ENCODE measurements around the gene WWOX.

Gene WWOX

DNA sequence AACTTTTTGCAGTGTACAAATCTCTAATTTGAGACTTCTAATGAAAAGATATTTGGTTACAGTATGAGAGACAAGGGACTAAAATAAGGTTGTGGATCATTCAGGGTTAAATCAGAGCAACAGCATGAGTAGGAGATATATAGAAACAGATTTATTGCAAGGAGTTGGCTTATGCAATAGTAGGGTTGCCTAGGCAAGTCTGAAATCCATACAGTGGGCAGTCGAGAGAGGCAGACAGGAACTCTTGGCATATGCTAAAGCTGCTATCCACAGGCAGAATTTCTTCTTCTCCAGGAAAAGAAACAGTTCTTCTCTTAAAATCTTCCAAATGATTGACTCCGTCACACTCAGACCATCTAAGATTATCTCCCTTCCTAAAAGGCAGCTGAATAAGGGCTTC lies 1000.3 kb downstream of the WWOX start:
- DNase-seq (ENCODE audit: low read depth): no peak
- no peak for TF ChIP-seq CTCF (IDR thresholded peaks at IDR 0.05; ENCODE audit: control insufficient read depth, extremely low read depth, insufficient read depth)
- no peak overlapping the region for H3K4me3 ChIP-seq (ENCODE audit: low read depth, low read length)

- TF ChIP-seq CTCF (IDR thresholded peaks at IDR 0.05; ENCODE audit: control insufficient read depth, extremely low read depth, insufficient read depth): no peak
- no peak for DNase-seq (ENCODE audit: low read depth)
- H3K4me3 ChIP-seq (ENCODE audit: low read depth, low read length): no peak overlapping the region
Measured at GRCh38 chr16:79100447-79100846, 1001.0 kb downstream of the WWOX start.

DNA sequence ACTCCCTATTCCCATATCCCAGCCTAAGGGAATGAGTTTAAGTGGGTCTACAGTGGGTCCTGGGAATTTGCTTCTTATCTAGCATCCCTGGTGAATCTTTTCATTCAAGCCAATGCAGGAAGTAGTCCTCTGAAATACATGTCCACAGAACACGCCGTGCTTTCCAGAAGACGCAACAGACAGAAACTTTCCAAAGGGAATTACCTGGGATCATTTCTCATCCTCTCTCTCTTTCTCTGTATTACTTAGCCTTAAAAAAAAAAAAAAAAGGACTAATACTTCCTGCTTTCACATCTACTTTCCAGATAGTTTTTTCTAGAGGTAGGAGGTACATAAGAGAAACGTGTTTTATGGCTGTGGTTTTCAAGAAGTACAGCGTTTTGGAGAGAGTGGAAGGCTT lies 1002.0 kb downstream of the WWOX start:
- no peak for TF ChIP-seq CTCF (IDR thresholded peaks at IDR 0.05; ENCODE audit: control insufficient read depth, extremely low read depth, insufficient read depth)
- H3K4me3 ChIP-seq (ENCODE audit: low read depth, low read length): no peak overlapping the region
- DNase-seq (ENCODE audit: low read depth): no peak

DNA sequence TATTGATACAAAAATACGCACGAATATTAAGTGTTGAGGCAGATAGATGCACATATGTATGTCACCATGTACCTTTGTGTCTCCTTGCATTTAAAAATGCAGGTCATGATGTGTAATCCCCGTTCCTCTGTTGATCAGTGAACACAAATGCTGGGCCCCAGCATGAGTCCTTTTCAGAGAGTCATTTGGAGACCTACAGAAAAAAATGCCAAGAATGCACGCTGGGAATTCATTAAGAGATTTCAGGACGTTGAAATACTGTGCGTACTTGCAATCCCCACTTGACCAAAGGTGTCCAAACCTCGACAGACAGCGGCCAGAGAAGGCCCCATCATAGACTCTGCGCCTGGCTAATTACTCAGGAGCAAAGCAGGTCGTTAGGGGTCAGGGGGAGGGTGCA lies 1005.1 kb downstream of the WWOX start:
- no peak overlapping the region for H3K4me3 ChIP-seq (ENCODE audit: low read depth, low read length)
- no peak for TF ChIP-seq CTCF (IDR thresholded peaks at IDR 0.05; ENCODE audit: control insufficient read depth, extremely low read depth, insufficient read depth)
- DNase-seq (ENCODE audit: low read depth): no peak

- DNase-seq (ENCODE audit: low read depth): no peak
- no peak for TF ChIP-seq CTCF (IDR thresholded peaks at IDR 0.05; ENCODE audit: control insufficient read depth, extremely low read depth, insufficient read depth)
- H3K4me3 ChIP-seq (ENCODE audit: low read depth, low read length): no peak overlapping the region
Measured at GRCh38 chr16:79107301-79107700, 1007.8 kb downstream of the WWOX start.

- no peak overlapping the region for H3K4me3 ChIP-seq (ENCODE audit: low read depth, low read length)
- TF ChIP-seq CTCF (IDR thresholded peaks at IDR 0.05; ENCODE audit: control insufficient read depth, extremely low read depth, insufficient read depth): no peak
- DNase-seq (ENCODE audit: low read depth): no peak
Measured at GRCh38 chr16:79109771-79110170, 1010.3 kb downstream of the WWOX start.

DNA sequence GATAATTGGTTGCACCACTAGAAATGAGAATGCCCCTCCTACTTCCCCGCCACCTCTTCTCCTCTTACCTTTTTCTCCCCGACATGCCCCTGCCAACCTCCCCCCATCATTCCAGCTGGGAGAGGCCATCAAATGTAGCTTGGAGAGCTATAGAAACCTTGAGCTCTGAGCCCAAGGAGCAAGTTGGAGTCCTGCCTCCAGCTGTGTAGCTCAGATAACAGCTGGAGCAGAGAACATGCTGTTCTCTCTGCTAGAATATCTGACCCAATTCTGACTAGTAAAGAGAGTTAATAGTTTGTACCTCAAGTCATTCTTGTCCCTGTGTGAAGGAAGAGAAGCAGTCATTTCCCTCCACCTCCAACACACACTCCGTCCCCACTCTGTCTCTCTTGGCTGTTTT lies 1010.8 kb downstream of the WWOX start:
- H3K4me3 ChIP-seq (ENCODE audit: low read depth, low read length): no peak overlapping the region
- no peak for TF ChIP-seq CTCF (IDR thresholded peaks at IDR 0.05; ENCODE audit: control insufficient read depth, extremely low read depth, insufficient read depth)
- DNase-seq (ENCODE audit: low read depth): no peak

All from LNCaP clone FGC (cell line).